PC-9 (cell line): ENCODE results near the gene CCNG1. TPM values are rescaled to one million over a fixed set of nuclear protein-coding genes. Genes with fewer than 3 reads are reported as not detected.

Experiments
- BruUV-seq: library from RNA; stranded (reverse); fragments of 400-500 nt; replicated peaks from 2 replicates; lab custom pipeline; 2021; lab: Mats Ljungman, UMichigan
- CTCF ChIA-PET: fragments of 300-600 bp; sonication (Branson Sonifier 250); formaldehyde crosslinking; loops from one replicate; lab custom pipeline; 2022; ENCODE audit warnings: antibody characterized with exemption; lab: Charles Lee
- POLR2A ChIA-PET: fragments of 300-600 bp; sonication (Branson Sonifier 250); formaldehyde crosslinking; loops from one replicate; lab custom pipeline; 2022; ENCODE audit warnings: antibody characterized with exemption; ENCODE audit not compliant: unreplicated experiment; lab: Charles Lee
- DNase-seq, 2 experiments: peaks; one replicate each; pipeline versions ENCODE4 v3.0.0 to v3.0.0-alpha.2; 2015 to 2022; ENCODE audit warnings: mixed read lengths in 1 of 2
- H2AFZ ChIP-seq: fragments of 200-600 bp; sonication (generic); 2 replicates; pipeline ENCODE4 v1.8.1; 2017; ENCODE audit warnings: antibody characterized with exemption
- H3F3A ChIP-seq: fragments of 200-600 bp; sonication (generic); 2 replicates; pipeline ENCODE4 v1.8.1; 2017; ENCODE audit warnings: antibody characterized with exemption, mild to moderate bottlenecking, low read depth; ENCODE audit not compliant: insufficient read depth
- H3K27ac ChIP-seq: fragments of 200-600 bp; sonication (generic); 2 replicates; pipeline ENCODE4 v1.6.1; 2016; ENCODE audit warnings: mixed run types
- H3K27me3 ChIP-seq: fragments of 200-600 bp; sonication (generic); 2 replicates; pipeline ENCODE4 v1.6.1; 2016; ENCODE audit warnings: low read depth, mixed run types; ENCODE audit not compliant: insufficient read depth
- H3K36me3 ChIP-seq: fragments of 200-600 bp; sonication (generic); 2 replicates; pipeline ENCODE4 v1.6.1; 2016; ENCODE audit warnings: low read depth, mixed run types
- H3K4me1 ChIP-seq: fragments of 200-600 bp; sonication (generic); replicated peaks from 2 replicates; pipeline ENCODE4 v1.6.1; 2016; ENCODE audit warnings: mixed run types; ENCODE audit not compliant: insufficient read depth
- H3K4me2 ChIP-seq: fragments of 200-600 bp; sonication (generic); 2 replicates; pipeline ENCODE4 v1.6.1; 2017; ENCODE audit warnings: mixed run types
- H3K4me3 ChIP-seq: fragments of 200-600 bp; sonication (generic); 2 replicates; pipeline ENCODE4 v1.6.1; 2016; ENCODE audit warnings: mixed run types
- H3K79me2 ChIP-seq: fragments of 200-600 bp; sonication (generic); 2 replicates; pipeline ENCODE4 v1.6.1; 2017; ENCODE audit warnings: low read depth, mixed run types
- H3K9me2 ChIP-seq: fragments of 200-600 bp; sonication (generic); 2 replicates; pipeline ENCODE4 v1.8.1; 2017; ENCODE audit warnings: mild to moderate bottlenecking; ENCODE audit not compliant: insufficient read depth
- H3K9me3 ChIP-seq: fragments of 200-600 bp; sonication (generic); 2 replicates; pipeline ENCODE4 v1.8.1; 2016; ENCODE audit warnings: low read depth; ENCODE audit not compliant: insufficient read depth
- H4K20me1 ChIP-seq: fragments of 200-600 bp; sonication (generic); 2 replicates; pipeline ENCODE4 v1.8.1; 2017; ENCODE audit not compliant: insufficient read depth
- EZH2 ChIP-seq: fragments of 200-600 bp; sonication (generic); IDR thresholded peaks from 2 replicates; pipeline ENCODE4 v1.8.0; 2017; ENCODE audit warnings: antibody characterized with exemption, low read depth
- intact Hi-C: fragments of 100-400 bp; cut with micrococcal nuclease; formaldehyde crosslinking; loops from one replicate; pipeline ENCODE4 v1.10.0; 2022; ENCODE audit not compliant: unreplicated experiment
- total RNA-seq: library from RNA; stranded (reverse); gene quantifications from 2 replicates; pipeline ENCODE4 v1.2.3, GENCODE V29; 2021
- TF ChIP-seq, protein P1 (sequence below): fragments of 200-600 bp; sonication (generic); conservative IDR thresholded peaks from 2 replicates; pipeline ENCODE4 v1.6.1; 2017; ENCODE audit warnings: mixed run types, antibody characterized with exemption, mild to moderate bottlenecking, moderate library complexity

CCNG1 gene
- total RNA-seq, 1 experiment from 2014 or later, result 112 TPM

DNA sequence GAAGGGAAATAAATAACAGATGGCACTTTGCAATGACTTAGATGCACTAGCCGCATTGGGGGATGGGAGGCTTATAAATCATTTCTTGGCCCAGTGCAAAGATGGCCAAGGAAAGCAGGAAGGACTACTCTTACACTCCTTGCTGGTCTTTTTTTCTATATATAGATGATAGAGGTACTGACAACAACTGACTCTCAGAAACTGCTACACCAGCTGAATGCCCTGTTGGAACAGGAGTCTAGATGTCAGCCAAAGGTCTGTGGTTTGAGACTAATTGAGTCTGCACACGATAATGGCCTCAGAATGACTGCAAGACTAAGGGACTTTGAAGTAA is 1.7 kb downstream of the CCNG1 start:
- no peak overlapping the region for H2AFZ ChIP-seq
- H3K27ac ChIP-seq, result no peak overlapping the region
- no peak for DNase-seq
- 0 out of 2 replicates have a peak, but pooled peaks cover 4% of the 10 kb centered on the region for H3F3A ChIP-seq
- no peaks in the 10 kb centered on the region for H3K9me2 ChIP-seq
- H3K4me1 ChIP-seq, result peaks cover 28% of the 10 kb centered on the region
- no peaks in the 10 kb centered on the region for H3K27me3 ChIP-seq
- no peaks in the 10 kb centered on the region for H3K9me3 ChIP-seq
- peak overlapping the region; percentile 93 for H3K4me2 ChIP-seq
- peaks cover 36% of the 10 kb centered on the region for H3K36me3 ChIP-seq
- no peaks in the 10 kb centered on the region for H4K20me1 ChIP-seq
- BruUV-seq, result no TSS peak
- H3K4me3 ChIP-seq, result peak overlapping the region; percentile 85; the same call in 1 of the 2 replicates
- peaks cover 35% of the 10 kb centered on the region for H3K79me2 ChIP-seq
- ChIA-PET CTCF (no interaction called here), POLR2A (interaction anchor here (0.7 to 2.9 kb wide), 2 partner anchors 21 to 69 kb away, joined by 3 to 38 read pairs; partner anchors contain the start of genes HMMR and NUDCD2)
- TF ChIP-seq, protein P1, sequence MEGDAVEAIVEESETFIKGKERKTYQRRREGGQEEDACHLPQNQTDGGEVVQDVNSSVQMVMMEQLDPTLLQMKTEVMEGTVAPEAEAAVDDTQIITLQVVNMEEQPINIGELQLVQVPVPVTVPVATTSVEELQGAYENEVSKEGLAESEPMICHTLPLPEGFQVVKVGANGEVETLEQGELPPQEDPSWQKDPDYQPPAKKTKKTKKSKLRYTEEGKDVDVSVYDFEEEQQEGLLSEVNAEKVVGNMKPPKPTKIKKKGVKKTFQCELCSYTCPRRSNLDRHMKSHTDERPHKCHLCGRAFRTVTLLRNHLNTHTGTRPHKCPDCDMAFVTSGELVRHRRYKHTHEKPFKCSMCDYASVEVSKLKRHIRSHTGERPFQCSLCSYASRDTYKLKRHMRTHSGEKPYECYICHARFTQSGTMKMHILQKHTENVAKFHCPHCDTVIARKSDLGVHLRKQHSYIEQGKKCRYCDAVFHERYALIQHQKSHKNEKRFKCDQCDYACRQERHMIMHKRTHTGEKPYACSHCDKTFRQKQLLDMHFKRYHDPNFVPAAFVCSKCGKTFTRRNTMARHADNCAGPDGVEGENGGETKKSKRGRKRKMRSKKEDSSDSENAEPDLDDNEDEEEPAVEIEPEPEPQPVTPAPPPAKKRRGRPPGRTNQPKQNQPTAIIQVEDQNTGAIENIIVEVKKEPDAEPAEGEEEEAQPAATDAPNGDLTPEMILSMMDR, result no peak
- TF ChIP-seq EZH2, result no peak
- intact Hi-C loops, result loop anchor here (5.0 kb wide), 1 partner anchor 62 kb away; no protein-coding TSS in a partner anchor

DNA sequence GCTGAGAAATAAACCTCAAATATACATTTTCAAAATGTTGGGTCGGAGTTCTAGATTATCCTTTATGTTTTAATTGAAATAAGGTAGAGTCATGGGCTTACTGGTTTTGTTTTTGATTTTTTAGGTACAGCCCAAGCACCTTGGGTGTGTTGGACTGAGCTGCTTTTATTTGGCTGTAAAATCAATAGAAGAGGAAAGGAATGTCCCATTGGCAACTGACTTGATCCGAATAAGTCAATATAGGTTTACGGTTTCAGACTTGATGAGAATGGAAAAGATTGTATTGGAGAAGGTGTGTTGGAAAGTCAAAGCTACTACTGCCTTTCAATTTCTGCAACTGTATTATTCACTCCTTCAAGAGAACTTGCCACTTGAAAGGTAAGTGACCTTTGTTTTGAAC is 3.6 kb downstream of the CCNG1 start:
- H3K27ac ChIP-seq, result no peak overlapping the region
- no peak overlapping the region for H3K4me3 ChIP-seq
- TF ChIP-seq, protein P1, result no peak
- TF ChIP-seq EZH2, result no peak
- no peaks in the 10 kb centered on the region for H3K9me2 ChIP-seq
- no peaks in the 10 kb centered on the region for H3K27me3 ChIP-seq
- ChIA-PET CTCF (no interaction called here), POLR2A (interaction anchor here (0.6 kb wide), 2 partner anchors 13 to 206 kb away, joined by 3 to 5 read pairs; no protein-coding TSS in a partner anchor)
- 0 out of 2 replicates have a peak, but pooled peaks cover 4% of the 10 kb centered on the region for H3F3A ChIP-seq
- H3K4me1 ChIP-seq, result peaks cover 28% of the 10 kb centered on the region
- H2AFZ ChIP-seq, result no peak overlapping the region
- no peaks in the 10 kb centered on the region; the same call in 1 of the 2 replicates for H4K20me1 ChIP-seq
- no peak overlapping the region for H3K4me2 ChIP-seq
- intact Hi-C loops, result no loop called here
- peaks cover 35% of the 10 kb centered on the region for H3K79me2 ChIP-seq
- peaks cover 51% of the 10 kb centered on the region for H3K36me3 ChIP-seq
- no peaks in the 10 kb centered on the region for H3K9me3 ChIP-seq
- BruUV-seq, result no TSS peak
- no peak for DNase-seq

DNA sequence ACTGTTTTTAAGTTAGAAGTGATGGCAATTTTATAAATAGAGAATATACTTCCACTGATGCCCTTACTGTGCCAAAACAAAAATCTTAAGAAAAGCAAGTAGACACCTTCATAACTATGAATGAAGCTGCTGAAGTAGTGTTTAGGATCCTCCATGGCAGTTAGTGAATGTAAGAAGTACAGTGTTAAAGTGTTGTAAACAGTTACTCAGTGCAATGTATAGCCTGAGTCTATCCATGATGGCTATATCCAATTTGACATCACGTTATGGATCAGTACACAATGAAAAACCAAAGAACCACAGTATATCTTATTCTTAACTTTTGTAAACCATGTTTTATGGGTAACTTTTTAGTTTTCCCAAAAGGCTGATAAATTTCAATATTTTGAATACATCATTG is 7.1 kb downstream of the CCNG1 start:
- Histone ChIP-seq H3K79me2 (peaks cover 15% of the 10 kb centered on the region), H3F3A (0 out of 2 replicates have a peak, but pooled peaks cover 4% of the 10 kb centered on the region), H3K36me3 (peaks cover 55% of the 10 kb centered on the region), H3K9me2 (no peaks in the 10 kb centered on the region), H3K9me3 (no peaks in the 10 kb centered on the region), H3K4me1 (0 out of 2 replicates have a peak, but pooled peaks cover 7% of the 10 kb centered on the region), H2AFZ (no peak overlapping the region), H3K27ac (no peak overlapping the region), H3K4me3 (no peak overlapping the region), H3K27me3 (no peaks in the 10 kb centered on the region), H4K20me1 (no peaks in the 10 kb centered on the region; the same call in 1 of the 2 replicates), H3K4me2 (no peak overlapping the region)
- ChIA-PET POLR2A (no interaction called here), CTCF (no interaction called here)
- intact Hi-C loops, result no loop called here
- DNase-seq, result no peak
- BruUV-seq, result no TSS peak
- TF ChIP-seq, protein P1, result no peak
- TF ChIP-seq EZH2, result no peak
